ENCODE data around the gene ST3GAL2. TPM values are rescaled to one million over a fixed set of nuclear protein-coding genes. Genes with fewer than 3 reads are reported as not detected.
"Not testable (repeated sequence)": the region's sequence is repeated elsewhere in the genome, so short reads cannot be mapped to it uniquely, and the experiment has no call there.

The ST3GAL2 gene
- total RNA-seq, 2 donors from 2014 or later = 9.1 to 11.2 TPM

DNA sequence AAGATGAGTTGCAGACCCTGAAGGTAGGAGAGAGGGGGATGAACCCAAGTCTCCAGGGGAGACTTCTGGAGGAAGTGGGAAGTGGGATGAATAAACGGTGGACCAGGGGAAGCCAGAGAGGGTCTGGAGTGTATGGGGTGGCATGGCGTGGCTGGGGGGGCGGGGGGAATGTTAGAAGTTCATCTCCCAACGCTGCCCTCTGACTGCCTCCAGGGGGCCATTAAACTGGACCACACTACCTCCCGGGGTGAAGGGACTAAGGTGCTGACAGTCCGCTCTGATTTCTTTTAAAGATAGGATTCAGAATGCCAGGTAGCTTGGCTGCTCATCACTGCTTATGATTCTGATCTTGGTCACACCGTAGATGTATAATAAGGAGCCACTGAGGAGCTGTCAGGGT lies 21.2 kb downstream of the ST3GAL2 start:
- 71 to 78% methylated on average over 7 of the region's 7 CpGs for WGBS, 2 donors
- TF ChIP-seq, protein P1, sequence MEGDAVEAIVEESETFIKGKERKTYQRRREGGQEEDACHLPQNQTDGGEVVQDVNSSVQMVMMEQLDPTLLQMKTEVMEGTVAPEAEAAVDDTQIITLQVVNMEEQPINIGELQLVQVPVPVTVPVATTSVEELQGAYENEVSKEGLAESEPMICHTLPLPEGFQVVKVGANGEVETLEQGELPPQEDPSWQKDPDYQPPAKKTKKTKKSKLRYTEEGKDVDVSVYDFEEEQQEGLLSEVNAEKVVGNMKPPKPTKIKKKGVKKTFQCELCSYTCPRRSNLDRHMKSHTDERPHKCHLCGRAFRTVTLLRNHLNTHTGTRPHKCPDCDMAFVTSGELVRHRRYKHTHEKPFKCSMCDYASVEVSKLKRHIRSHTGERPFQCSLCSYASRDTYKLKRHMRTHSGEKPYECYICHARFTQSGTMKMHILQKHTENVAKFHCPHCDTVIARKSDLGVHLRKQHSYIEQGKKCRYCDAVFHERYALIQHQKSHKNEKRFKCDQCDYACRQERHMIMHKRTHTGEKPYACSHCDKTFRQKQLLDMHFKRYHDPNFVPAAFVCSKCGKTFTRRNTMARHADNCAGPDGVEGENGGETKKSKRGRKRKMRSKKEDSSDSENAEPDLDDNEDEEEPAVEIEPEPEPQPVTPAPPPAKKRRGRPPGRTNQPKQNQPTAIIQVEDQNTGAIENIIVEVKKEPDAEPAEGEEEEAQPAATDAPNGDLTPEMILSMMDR (IDR thresholded peaks at IDR 0.05) = no peak
- no peak for TF ChIP-seq POLR2A (IDR thresholded peaks at IDR 0.05)
- H3K4me1 ChIP-seq = peaks cover 6% of the 10 kb centered on the region
- H3K36me3 ChIP-seq (replicated peaks in 1 of 2; ENCODE audit: insufficient read depth in 1 of 2, low read depth in 2 of 2) = no peaks in the 10 kb centered on the region
- ATAC-seq = no peak
- H3K27ac ChIP-seq = no peak overlapping the region
- no peak overlapping the region for H3K4me3 ChIP-seq
- H3K27me3 ChIP-seq = no peaks in the 10 kb centered on the region
- no peaks in the 10 kb centered on the region for H3K9me3 ChIP-seq
- no peak for DNase-seq
- intact Hi-C loops (cut with DNase I) = no loop called here

- TF ChIP-seq, protein P1 (IDR thresholded peaks at IDR 0.05) = no peak
- no peak for TF ChIP-seq POLR2A (IDR thresholded peaks at IDR 0.05)
- WGBS, 2 donors = 90 to 91% methylated on average over 13 to 17 of the region's 17 CpGs
- no peak for DNase-seq
- H3K27ac ChIP-seq = no peak overlapping the region
- H3K36me3 ChIP-seq (replicated peaks in 1 of 2; ENCODE audit: insufficient read depth in 1 of 2, low read depth in 2 of 2) = no peaks in the 10 kb centered on the region
- H3K27me3 ChIP-seq = no peaks in the 10 kb centered on the region
- H3K9me3 ChIP-seq = no peaks in the 10 kb centered on the region
- peaks cover 6% of the 10 kb centered on the region for H3K4me1 ChIP-seq
- intact Hi-C loops (cut with DNase I) = no loop called here
- H3K4me3 ChIP-seq = no peak overlapping the region
- no peak for ATAC-seq
Observed at GRCh38 chr16:70416748-70417616, 21.9 kb downstream of the ST3GAL2 start.

- 98% methylated on average over 5 of the region's 5 CpGs for WGBS, 2 donors
- DNase-seq; H3K36me3 ChIP-seq (replicated peaks in 1 of 2; ENCODE audit: insufficient read depth in 1 of 2, low read depth in 2 of 2); H3K27me3 ChIP-seq; intact Hi-C loops (cut with DNase I); ATAC-seq; H3K27ac ChIP-seq; H3K4me1 ChIP-seq; H3K9me3 ChIP-seq; H3K4me3 ChIP-seq: not testable (repeated sequence)
Observed at GRCh38 chr16:70413572-70413971, 25.3 kb downstream of the ST3GAL2 start.

GRCh38 chr16:70412385-70412784 lies 26.5 kb downstream of the ST3GAL2 start:
- TF ChIP-seq, protein P1 (IDR thresholded peaks at IDR 0.05) = no peak
- no peak for TF ChIP-seq POLR2A (IDR thresholded peaks at IDR 0.05)
- Histone ChIP-seq H3K4me1 (peaks cover 6% of the 10 kb centered on the region), H3K36me3 (replicated peaks in 1 of 2; ENCODE audit: insufficient read depth in 1 of 2, low read depth in 2 of 2) (no peaks in the 10 kb centered on the region), H3K9me3 (no peaks in the 10 kb centered on the region), H3K27ac (no peak overlapping the region), H3K27me3 (no peaks in the 10 kb centered on the region), H3K4me3 (no peak overlapping the region)
- ATAC-seq (no peak), DNase-seq (no peak)
- intact Hi-C loops (cut with DNase I) = no loop called here
- WGBS, 2 donors = 82 to 92% methylated on average over 8 of the region's 8 CpGs

- intact Hi-C loops (cut with DNase I) = no loop called here
- 92 to 93% methylated on average over 6 of the region's 6 CpGs for WGBS, 2 donors
- Histone ChIP-seq H3K27ac (no peak overlapping the region), H3K27me3 (no peaks in the 10 kb centered on the region), H3K4me1 (peaks cover 6% of the 10 kb centered on the region), H3K4me3 (no peak overlapping the region), H3K36me3 (replicated peaks in 1 of 2; ENCODE audit: insufficient read depth in 1 of 2, low read depth in 2 of 2) (no peaks in the 10 kb centered on the region), H3K9me3 (no peaks in the 10 kb centered on the region)
- ATAC-seq = no peak
- DNase-seq = no peak
- TF ChIP-seq, protein P1 (IDR thresholded peaks at IDR 0.05) = no peak
- TF ChIP-seq POLR2A (IDR thresholded peaks at IDR 0.05) = no peak
Observed at GRCh38 chr16:70410734-70411133, 28.2 kb downstream of the ST3GAL2 start.
